Embryonic facial prominence (tissue), 1 donor: Measurements from ENCODE around the gene COQ2.
"Not testable (repeated sequence)": the region's sequence is repeated elsewhere in the genome, so short reads cannot be mapped to it uniquely, and the experiment has no call there.

Experiments
- DNase-seq: peaks from one replicate; pipeline ENCODE4 v3.0.0-alpha.2; 2016; ENCODE audit errors: extremely low spot score

The COQ2 gene

GRCh38 chr4:83283181-83283580 lies 1.4 kb downstream of the COQ2 start:
- DNase-seq = no peak

- DNase-seq = no peak
These were observed 2.5 kb downstream of the COQ2 start for GRCh38 chr4:83282049-83282535.

- DNase-seq = no peak
These were observed 3.3 kb downstream of the COQ2 start for GRCh38 chr4:83281307-83281706.

- DNase-seq = no peak
These were observed 8.1 kb downstream of the COQ2 start for GRCh38 chr4:83276299-83277040.

- DNase-seq = not testable (repeated sequence)
These were observed 10.7 kb downstream of the COQ2 start for GRCh38 chr4:83273926-83274325.

- DNase-seq = no peak
These were observed 11.7 kb downstream of the COQ2 start for GRCh38 chr4:83272900-83273299.

GRCh38 chr4:83269256-83269655 lies 15.3 kb downstream of the COQ2 start:
- no peak for DNase-seq

GRCh38 chr4:83268491-83268890 lies 16.1 kb downstream of the COQ2 start:
- no peak for DNase-seq

GRCh38 chr4:83267830-83268475 lies 16.6 kb downstream of the COQ2 start:
- no peak for DNase-seq

GRCh38 chr4:83267121-83267829 lies 17.3 kb downstream of the COQ2 start:
- no peak for DNase-seq

GRCh38 chr4:83266689-83267088 lies 17.9 kb downstream of the COQ2 start:
- no peak for DNase-seq

GRCh38 chr4:83263106-83263505 lies 21.5 kb downstream of the COQ2 start:
- DNase-seq = no peak

- no peak for DNase-seq
These were observed 21.9 kb downstream of the COQ2 start for GRCh38 chr4:83262682-83263081.

- no peak for DNase-seq
These were observed 23.3 kb downstream of the COQ2 start for GRCh38 chr4:83261307-83261706.

- DNase-seq = no peak
These were observed 25.0 kb downstream of the COQ2 start for GRCh38 chr4:83259586-83259985.

GRCh38 chr4:83258461-83258860 lies 26.1 kb downstream of the COQ2 start:
- no peak for DNase-seq

- DNase-seq = no peak
These were observed 26.8 kb downstream of the COQ2 start for GRCh38 chr4:83257811-83258210.

- no peak for DNase-seq
These were observed 29.0 kb downstream of the COQ2 start for GRCh38 chr4:83255584-83255983.

GRCh38 chr4:83252782-83253405 lies 31.7 kb downstream of the COQ2 start:
- DNase-seq = no peak

- DNase-seq = no peak
These were observed 33.2 kb downstream of the COQ2 start for GRCh38 chr4:83251447-83251830.

GRCh38 chr4:83250687-83251446 lies 33.7 kb downstream of the COQ2 start:
- no peak for DNase-seq

- DNase-seq = no peak
These were observed 36.1 kb downstream of the COQ2 start for GRCh38 chr4:83248486-83248885.
